Large intestine (tissue), 12 donors: Measurements from ENCODE around the gene VPREB1. TPM values are rescaled to one million over a fixed set of nuclear protein-coding genes. Genes with fewer than 3 reads are reported as not detected.

Source experiments
- DNase-seq, 2 donors: peaks; one replicate each; pipeline versions ENCODE4 v3.0.0 to v3.0.0-alpha.2; 2013
- H3K27ac ChIP-seq: one replicate; pipeline ENCODE4 v1.5.1; 2013; ENCODE audit warnings: low read length
- H3K27me3 ChIP-seq: 2 replicates; pipeline ENCODE4 v1.6.1; 2013; ENCODE audit warnings: low read length; ENCODE audit not compliant: control insufficient read depth, insufficient read depth
- H3K36me3 ChIP-seq: 2 replicates; pipeline ENCODE4 v1.6.1; 2013; ENCODE audit warnings: low read length; ENCODE audit not compliant: control insufficient read depth, insufficient read depth
- H3K4me1 ChIP-seq: one replicate; pipeline ENCODE4 v1.6.1; 2013; ENCODE audit warnings: low read length; ENCODE audit not compliant: control insufficient read depth, insufficient read depth
- H3K4me3 ChIP-seq: one replicate; pipeline ENCODE4 v1.5.1; 2013; ENCODE audit warnings: low read length
- H3K9me3 ChIP-seq: one replicate; pipeline ENCODE4 v1.6.1; 2013; ENCODE audit warnings: mild to moderate bottlenecking, low read depth, low read length, moderate library complexity; ENCODE audit not compliant: control insufficient read depth
- WGBS: methylation state at CpG from one replicate; pipeline ENCODE4 v1.1.5; 2013; ENCODE audit warnings: low lambda C conversion rate; ENCODE audit not compliant: insufficient coverage; 5-methylcytosine and 5-hydroxymethylcytosine counted together
- long read RNA-seq, 11 donors: transcript quantifications; one replicate each; lab custom pipeline, GENCODE V29; 2026
- polyA plus RNA-seq: library from polyadenylated mRNA; unstranded; fragments of 120-200 nt; gene quantifications from one replicate; pipeline ENCODE4 v1.2.1, GENCODE V29; 2013

Gene VPREB1, protein sequence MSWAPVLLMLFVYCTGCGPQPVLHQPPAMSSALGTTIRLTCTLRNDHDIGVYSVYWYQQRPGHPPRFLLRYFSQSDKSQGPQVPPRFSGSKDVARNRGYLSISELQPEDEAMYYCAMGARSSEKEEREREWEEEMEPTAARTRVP
- 0.24 TPM for polyA plus RNA-seq
- long read RNA-seq, donor 1: 0 reads
- long read RNA-seq, donor 2: 0 reads
- long read RNA-seq, donor 3, partial matches to known transcripts: 0 of 3 reads
- long read RNA-seq, donor 3, other reads (novel, unspliced or antisense): 0 of 3 reads
- long read RNA-seq, donor 4: 0 reads
- long read RNA-seq, donor 5, partial matches to known transcripts: 0 of 1 reads
- long read RNA-seq, donor 5, other reads (novel, unspliced or antisense): 0 of 1 reads
- long read RNA-seq, donor 6, partial matches to known transcripts: 0 of 1 reads
- long read RNA-seq, donor 6, other reads (novel, unspliced or antisense): 0 of 1 reads
- long read RNA-seq, donor 7, partial matches to known transcripts: 0 of 2 reads
- long read RNA-seq, donor 7, other reads (novel, unspliced or antisense): 0 of 2 reads
- long read RNA-seq, donor 8, partial matches to known transcripts: 0 of 1 reads
- long read RNA-seq, donor 8, other reads (novel, unspliced or antisense): 0 of 1 reads
- long read RNA-seq, donor 9: 0 reads
- long read RNA-seq, donor 10, partial matches to known transcripts: 0 of 1 reads
- long read RNA-seq, donor 10, other reads (novel, unspliced or antisense): 0 of 1 reads
- long read RNA-seq, donor 11: 0 reads

DNA sequence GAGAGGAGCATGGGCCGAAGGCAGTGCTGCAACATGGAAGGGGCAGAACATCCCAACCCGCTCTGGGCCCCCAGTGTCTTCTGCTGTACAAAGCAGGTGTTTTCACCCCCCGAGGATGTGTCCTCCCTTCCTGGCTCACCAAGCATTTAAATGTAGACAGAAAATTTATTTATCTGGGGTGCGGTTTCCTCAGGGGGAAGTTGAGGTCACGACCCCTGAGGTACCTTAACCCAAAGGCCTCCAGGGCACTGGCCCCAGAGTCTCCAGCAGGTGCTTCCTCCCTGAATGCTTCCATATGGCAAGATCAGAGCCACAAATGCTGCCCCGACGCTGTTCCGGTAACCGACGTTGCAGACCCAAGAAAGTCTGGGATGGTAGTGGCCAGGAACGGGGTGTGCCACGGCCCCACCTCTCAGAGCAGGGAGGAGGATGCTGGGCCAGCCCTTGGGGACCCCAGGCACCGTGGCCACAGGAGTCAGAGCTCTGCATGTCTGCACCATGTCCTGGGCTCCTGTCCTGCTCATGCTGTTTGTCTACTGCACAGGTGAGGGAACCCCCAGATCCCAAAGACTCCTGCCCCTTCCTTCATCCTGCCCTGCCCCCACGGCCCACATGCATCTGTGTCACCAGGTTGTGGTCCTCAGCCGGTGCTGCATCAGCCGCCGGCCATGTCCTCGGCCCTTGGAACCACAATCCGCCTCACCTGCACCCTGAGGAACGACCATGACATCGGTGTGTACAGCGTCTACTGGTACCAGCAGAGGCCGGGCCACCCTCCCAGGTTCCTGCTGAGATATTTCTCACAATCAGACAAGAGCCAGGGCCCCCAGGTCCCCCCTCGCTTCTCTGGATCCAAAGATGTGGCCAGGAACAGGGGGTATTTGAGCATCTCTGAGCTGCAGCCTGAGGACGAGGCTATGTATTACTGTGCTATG lies at the start of gene VPREB1:
VPREB1 (plus strand) TSS at position 471 of the 935 bp plus-strand sequence; CDS start at position 499, 28 bp downstream.
- Histone ChIP-seq H3K4me1 (no peaks in the 10 kb centered on the region), H3K27me3 (peaks cover 13% of the 10 kb centered on the region), H3K36me3 (no peaks in the 10 kb centered on the region), H3K4me3 (no peak within 1 kb of the TSS), H3K27ac (no peak within 1 kb of the TSS), H3K9me3 (no peaks in the 10 kb centered on the region)
- WGBS: no CpG with 5 or more reads among the region's 25 CpGs
- no peak for DNase-seq

DNA sequence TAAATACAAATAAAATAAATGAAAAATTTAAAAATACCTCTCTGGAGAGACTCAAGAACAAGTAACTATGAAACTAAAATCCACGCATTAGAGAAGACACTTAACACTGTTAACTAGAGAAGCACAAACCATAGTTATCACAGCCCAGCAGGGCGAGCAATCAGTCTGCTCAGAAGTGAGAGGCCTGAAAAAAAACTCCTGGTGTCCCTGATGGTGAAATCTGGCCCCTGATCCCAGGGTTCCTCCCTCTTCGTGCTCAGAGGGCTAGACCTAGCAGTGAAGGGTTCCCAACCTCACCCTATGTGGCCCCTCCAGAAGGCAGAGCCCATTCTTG lies 49.7 kb upstream of the VPREB1 start:
- Histone ChIP-seq H3K4me3 (no peak overlapping the region), H3K9me3 (no peaks in the 10 kb centered on the region), H3K27ac (no peak overlapping the region), H3K4me1 (no peaks in the 10 kb centered on the region), H3K36me3 (no peaks in the 10 kb centered on the region), H3K27me3 (peaks cover 15% of the 10 kb centered on the region)
- DNase-seq: no peak
- 17% methylated on average over 1 of the region's 3 CpGs for WGBS

DNA sequence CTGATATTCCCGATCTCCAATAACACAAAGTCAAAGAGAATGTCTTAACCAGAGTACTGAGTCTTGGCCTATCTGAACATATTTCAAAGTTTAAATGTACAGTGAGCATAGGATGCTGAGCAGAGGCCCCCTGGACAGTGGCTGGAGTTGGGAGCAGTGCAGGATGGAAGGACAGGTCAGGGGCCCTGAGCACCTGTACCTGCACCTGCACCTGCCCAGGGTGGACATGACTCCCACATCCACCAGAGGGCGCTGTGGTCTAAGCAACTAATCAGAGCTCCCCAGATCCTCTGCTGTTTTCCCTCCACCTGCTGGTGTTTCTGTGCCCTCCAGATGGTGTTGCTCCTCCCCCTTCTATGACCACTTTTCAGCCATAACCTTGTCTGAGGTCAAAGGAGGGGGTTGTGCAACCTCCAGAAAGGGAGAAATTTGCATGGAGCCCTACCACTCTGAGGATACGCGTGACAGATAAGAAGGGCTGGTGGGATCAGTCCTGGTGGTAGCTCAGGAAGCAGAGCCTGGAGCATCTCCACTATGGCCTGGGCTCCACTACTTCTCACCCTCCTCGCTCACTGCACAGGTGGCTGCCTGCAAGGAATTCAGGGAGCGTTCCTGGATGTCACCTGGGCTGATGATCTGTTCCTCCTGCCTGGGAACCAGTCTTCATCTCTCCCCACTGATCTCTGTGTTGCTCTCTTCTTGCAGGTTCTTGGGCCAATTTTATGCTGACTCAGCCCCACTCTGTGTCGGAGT lies 49.1 kb upstream of the VPREB1 start:
- no peaks in the 10 kb centered on the region for H3K36me3 ChIP-seq
- no peak overlapping the region for H3K27ac ChIP-seq
- DNase-seq: peak; percentile 62 to 71
- no CpG with 5 or more reads among the region's 7 CpGs for WGBS
- H3K27me3 ChIP-seq: peaks cover 15% of the 10 kb centered on the region
- no peaks in the 10 kb centered on the region for H3K9me3 ChIP-seq
- no peak overlapping the region for H3K4me3 ChIP-seq
- H3K4me1 ChIP-seq: no peaks in the 10 kb centered on the region

DNA sequence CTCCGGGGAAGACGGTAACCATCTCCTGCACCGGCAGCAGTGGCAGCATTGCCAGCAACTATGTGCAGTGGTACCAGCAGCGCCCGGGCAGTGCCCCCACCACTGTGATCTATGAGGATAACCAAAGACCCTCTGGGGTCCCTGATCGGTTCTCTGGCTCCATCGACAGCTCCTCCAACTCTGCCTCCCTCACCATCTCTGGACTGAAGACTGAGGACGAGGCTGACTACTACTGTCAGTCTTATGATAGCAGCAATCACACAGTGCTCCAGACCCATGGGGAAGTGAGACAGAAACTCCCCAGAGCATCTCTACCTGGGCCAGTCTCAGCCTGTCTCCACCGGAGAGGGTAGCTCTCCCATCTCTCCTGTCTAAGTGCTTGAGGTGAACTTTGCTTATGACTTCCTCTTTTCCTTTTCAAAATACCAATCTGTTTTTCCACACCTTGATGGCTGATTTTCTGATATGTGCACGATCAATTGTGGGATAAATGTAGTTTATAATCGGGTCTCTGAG lies 48.5 kb upstream of the VPREB1 start:
- peaks cover 18% of the 10 kb centered on the region for H3K27me3 ChIP-seq
- H3K27ac ChIP-seq: no peak overlapping the region
- H3K9me3 ChIP-seq: no peaks in the 10 kb centered on the region
- no peak for DNase-seq
- no peak overlapping the region for H3K4me3 ChIP-seq
- H3K4me1 ChIP-seq: no peaks in the 10 kb centered on the region
- H3K36me3 ChIP-seq: no peaks in the 10 kb centered on the region
- WGBS: no CpG with 5 or more reads among the region's 11 CpGs

DNA sequence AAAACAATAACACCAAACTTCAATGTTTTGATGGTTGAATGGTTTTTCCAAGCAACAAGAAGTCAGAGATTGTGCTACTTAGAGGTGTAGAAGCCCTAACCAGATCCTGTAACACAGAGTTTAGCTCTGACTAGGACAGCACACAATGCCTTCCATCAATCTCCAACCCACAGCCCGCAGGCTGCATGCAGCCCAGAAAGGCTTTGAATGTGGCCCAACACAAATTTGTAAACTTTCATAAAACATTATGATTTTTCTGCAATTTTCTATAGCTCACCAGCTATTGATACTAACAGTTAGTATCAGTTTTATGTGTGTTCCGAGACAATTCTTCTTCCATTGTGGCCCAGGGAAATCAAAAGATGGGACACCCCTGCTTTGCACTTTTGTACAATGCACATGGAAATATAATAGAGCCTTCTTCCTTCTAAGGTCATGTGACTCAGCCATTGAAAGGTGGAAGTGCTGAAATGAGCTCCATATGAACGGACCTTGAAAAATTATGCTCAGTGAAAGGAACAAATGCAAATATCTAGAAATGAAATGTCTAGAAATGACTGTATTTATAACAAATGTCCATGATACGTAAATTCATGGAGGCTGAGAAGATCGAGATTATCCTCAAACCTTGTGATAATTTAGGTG lies 47.6 kb upstream of the VPREB1 start:
- H3K9me3 ChIP-seq: no peaks in the 10 kb centered on the region
- H3K4me1 ChIP-seq: no peaks in the 10 kb centered on the region
- H3K27ac ChIP-seq: no peak overlapping the region
- H3K36me3 ChIP-seq: no peaks in the 10 kb centered on the region
- peaks cover 21% of the 10 kb centered on the region for H3K27me3 ChIP-seq
- H3K4me3 ChIP-seq: no peak overlapping the region
- no peak for DNase-seq
- WGBS: 77% methylated on average over 4 of the region's 5 CpGs

DNA sequence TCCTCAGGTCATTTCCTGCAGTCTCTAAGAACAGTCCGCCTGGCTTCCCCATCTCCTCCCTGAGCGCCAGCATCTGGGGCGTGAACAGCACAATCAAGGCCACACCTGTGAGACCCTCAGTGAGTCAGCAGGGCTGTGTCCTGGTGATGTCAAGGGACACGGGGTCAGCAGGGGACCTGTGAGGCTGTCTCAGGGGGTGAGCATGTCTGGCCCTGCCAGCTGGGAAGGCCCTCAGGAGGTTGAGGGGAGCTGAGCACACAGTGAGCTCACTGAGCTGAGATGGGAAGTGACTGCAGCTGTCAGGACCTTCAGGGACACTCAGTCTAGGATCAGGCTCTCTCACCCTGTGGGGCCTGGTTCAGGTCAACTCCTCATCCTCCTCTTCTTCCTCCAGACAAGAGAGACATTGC lies 46.6 kb upstream of the VPREB1 start:
- Histone ChIP-seq H3K27me3 (peaks cover 22% of the 10 kb centered on the region), H3K27ac (no peak overlapping the region), H3K9me3 (no peaks in the 10 kb centered on the region), H3K36me3 (no peaks in the 10 kb centered on the region), H3K4me3 (no peak overlapping the region), H3K4me1 (no peaks in the 10 kb centered on the region)
- no CpG with 5 or more reads among the region's 4 CpGs for WGBS
- no peak for DNase-seq

DNA sequence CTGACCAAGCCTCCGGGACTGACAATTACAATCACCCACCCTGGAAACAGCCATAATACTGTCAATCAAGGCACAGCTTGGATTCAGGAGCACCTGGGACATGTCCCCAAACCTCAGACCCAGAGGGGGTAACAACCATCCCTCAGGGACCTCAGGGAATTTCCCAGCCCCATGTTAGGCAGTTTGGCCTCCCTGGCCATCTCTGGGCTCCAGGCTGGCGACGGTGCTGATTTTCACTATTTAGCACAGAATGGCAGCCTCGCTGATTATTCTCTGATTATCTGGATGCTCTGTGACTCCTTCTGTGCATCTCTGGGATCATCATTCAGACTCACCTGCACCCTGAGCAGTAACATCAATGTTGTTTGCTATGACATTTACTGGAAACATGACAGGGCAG lies 45.8 kb upstream of the VPREB1 start:
- no peak overlapping the region for H3K27ac ChIP-seq
- no peak overlapping the region for H3K4me3 ChIP-seq
- no peaks in the 10 kb centered on the region for H3K36me3 ChIP-seq
- H3K27me3 ChIP-seq: peaks cover 30% of the 10 kb centered on the region
- H3K9me3 ChIP-seq: no peaks in the 10 kb centered on the region
- WGBS: no CpG with 5 or more reads among the region's 4 CpGs
- DNase-seq: no peak
- no peaks in the 10 kb centered on the region for H3K4me1 ChIP-seq

DNA sequence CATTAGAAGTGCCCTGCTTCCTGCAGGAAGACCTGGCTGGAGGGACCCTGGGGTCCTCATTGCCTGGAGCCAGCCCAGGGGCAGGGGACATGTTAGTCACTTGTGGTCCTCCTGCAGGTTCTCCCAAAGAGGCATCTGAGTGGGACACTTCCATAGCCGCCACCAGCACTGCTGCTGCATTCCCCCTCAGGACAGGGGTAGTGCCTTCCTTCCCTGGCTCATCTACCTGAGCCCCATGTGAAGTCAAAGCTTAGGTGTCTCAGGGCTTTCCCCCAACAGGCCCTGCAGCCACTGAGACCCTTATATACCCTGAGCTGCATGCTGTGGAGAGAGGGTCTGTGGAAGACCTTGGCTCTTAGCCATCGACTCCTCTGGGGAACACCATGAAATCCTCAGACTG lies 45.0 kb upstream of the VPREB1 start:
- Histone ChIP-seq H3K36me3 (no peaks in the 10 kb centered on the region), H3K27ac (no peak overlapping the region), H3K4me3 (no peak overlapping the region), H3K4me1 (no peaks in the 10 kb centered on the region), H3K9me3 (no peaks in the 10 kb centered on the region), H3K27me3 (peaks cover 30% of the 10 kb centered on the region)
- WGBS: no CpG with 5 or more reads among the region's 2 CpGs
- DNase-seq: no peak

DNA sequence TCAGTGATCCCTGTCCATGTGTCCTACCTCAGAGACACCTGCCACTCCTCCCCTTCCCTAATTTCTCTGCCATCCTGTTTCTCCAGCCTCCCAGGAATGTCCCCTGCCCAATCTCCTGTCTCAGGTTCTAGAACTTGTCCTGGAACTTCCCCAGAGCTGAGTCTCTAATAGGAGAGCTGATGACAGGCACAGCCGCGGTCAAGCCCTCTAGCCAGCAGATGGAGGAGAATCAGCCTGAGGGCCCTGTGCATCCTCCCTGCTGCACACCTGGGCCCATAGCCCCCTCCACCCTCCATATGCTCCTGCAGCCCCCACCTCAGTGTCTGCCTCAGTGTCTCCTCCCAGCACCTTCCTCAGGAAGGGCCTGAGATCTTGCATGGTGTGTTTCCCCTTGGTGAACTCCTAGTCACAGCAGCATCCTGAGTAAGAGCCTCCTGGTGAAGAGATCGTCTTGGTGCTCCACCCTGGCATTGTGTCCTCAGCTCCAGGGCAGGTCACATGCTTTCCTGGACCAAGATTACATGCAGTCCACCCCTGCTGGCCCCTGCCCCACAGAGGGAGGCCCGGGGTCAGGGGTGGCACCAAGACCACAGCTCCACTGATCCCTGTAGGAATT lies 43.9 kb upstream of the VPREB1 start:
- H3K27ac ChIP-seq: no peak overlapping the region
- no peaks in the 10 kb centered on the region for H3K36me3 ChIP-seq
- no peaks in the 10 kb centered on the region for H3K4me1 ChIP-seq
- no peak for DNase-seq
- no peaks in the 10 kb centered on the region for H3K9me3 ChIP-seq
- peaks cover 30% of the 10 kb centered on the region for H3K27me3 ChIP-seq
- WGBS: no CpG with 5 or more reads among the region's 4 CpGs
- H3K4me3 ChIP-seq: no peak overlapping the region
